DND-41 (cell line): ENCODE measurements around the gene CHPF.

Experiments
- EZH2 ChIP-seq: IDR thresholded peaks from 3 replicates; pipeline ENCODE4 v1.6.1; 2012; ENCODE audit warnings: borderline replicate concordance, low read depth, mild to moderate bottlenecking, moderate library complexity, low read length, inconsistent platforms; ENCODE audit not compliant: severe bottlenecking
- TF ChIP-seq, protein P1 (sequence below): IDR thresholded peaks from 2 replicates; pipeline ENCODE4 v1.5.1; 2012; ENCODE audit warnings: borderline replicate concordance, low read length, moderate library complexity, mild to moderate bottlenecking; ENCODE audit not compliant: poor library complexity, severe bottlenecking; ENCODE audit errors: extremely low read depth

DNA sequence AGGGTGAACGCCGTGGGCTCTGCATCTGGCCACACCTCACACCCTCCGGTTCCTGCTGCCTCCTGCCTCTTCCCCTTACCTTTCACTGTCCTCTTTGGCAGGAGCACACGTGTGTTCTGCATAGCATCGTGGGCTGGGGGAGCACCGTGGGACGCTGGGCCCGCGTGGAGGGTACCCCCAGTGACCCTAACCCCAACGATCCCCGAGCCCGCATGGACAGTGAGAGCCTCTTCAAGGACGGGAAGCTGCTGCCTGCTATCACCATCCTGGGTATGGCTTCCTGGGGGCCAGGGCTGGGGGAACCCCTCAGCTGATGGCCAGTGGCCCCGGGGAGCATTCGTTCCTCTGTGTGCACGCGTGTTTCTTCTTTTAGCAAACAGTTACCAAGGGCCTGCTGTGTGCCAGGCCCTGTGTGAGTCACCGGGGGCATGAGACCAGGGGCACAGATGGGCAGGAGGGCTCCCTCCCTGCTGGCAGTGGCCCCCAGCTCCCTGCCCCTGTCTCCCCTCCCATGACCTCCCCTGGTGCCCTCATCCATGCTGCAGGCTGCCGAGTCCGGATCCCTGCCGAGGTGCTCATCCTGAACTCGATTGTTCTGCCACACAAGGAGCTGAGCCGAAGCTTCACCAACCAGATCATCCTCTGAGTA is 37.3 kb downstream of the CHPF start:
- TF ChIP-seq, protein P1, sequence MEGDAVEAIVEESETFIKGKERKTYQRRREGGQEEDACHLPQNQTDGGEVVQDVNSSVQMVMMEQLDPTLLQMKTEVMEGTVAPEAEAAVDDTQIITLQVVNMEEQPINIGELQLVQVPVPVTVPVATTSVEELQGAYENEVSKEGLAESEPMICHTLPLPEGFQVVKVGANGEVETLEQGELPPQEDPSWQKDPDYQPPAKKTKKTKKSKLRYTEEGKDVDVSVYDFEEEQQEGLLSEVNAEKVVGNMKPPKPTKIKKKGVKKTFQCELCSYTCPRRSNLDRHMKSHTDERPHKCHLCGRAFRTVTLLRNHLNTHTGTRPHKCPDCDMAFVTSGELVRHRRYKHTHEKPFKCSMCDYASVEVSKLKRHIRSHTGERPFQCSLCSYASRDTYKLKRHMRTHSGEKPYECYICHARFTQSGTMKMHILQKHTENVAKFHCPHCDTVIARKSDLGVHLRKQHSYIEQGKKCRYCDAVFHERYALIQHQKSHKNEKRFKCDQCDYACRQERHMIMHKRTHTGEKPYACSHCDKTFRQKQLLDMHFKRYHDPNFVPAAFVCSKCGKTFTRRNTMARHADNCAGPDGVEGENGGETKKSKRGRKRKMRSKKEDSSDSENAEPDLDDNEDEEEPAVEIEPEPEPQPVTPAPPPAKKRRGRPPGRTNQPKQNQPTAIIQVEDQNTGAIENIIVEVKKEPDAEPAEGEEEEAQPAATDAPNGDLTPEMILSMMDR = no peak
- no peak for TF ChIP-seq EZH2
